ENCODE results near the gene GLI3. TPM values are rescaled to one million over a fixed set of nuclear protein-coding genes. Genes with fewer than 3 reads are reported as not detected.
A peak's percentile ranks its signal among the peaks of the same experiment; 100 is the strongest.

Gene GLI3
- total and polyA plus RNA-seq, 2 of the 8 experiments (the other 6 are each of a cell fraction or from before 2014, with no cell fraction given) = 8.0 to 31.1 TPM

DNA sequence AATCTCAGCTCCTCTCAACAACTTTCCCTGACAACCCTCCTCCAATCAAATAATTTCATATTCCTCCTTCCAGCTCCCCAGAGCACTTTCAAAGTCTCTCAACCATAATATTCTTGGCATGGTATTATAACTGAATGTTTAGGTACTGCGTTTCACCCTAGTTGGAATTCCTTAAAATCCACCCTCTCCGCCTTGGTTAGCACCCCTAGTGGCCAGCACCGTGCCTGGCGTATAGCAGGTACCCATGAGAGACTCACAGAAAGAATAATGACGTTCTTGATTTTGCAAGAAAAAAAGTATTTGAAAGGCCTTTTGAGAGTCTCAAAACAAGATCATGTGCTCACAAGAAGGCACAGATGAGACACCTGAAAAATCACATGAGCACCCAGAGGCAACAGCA is 50.9 kb downstream of the GLI3 start:
- no peak overlapping the region for H4K5ac ChIP-seq (ENCODE audit: insufficient read length, low read depth, low read length)
- no peak overlapping the region for H3K23ac ChIP-seq (ENCODE audit: insufficient read length)
- ChIA-PET POLR2A (ENCODE audit: partially characterized antibody) (interaction anchor here (1.0 to 1.6 kb wide), 2 partner anchors 36 to 42 kb away, joined by 3 to 4 read pairs; no protein-coding TSS in a partner anchor), CTCF (ENCODE audit: partially characterized antibody) (interaction anchor here (0.8 to 3.6 kb wide), 36 partner anchors 9 to 456 kb away, joined by 3 to 50 read pairs (median 4); no protein-coding TSS in a partner anchor)
- H4K8ac ChIP-seq (ENCODE audit: extremely low read depth, insufficient read depth, low read length) = no peak overlapping the region
- H3K14ac ChIP-seq (ENCODE audit: insufficient read length) = no peak overlapping the region
- no peaks in the 10 kb centered on the region for H3K27me3 ChIP-seq (replicated peaks in 1 of 4; ENCODE audit: control insufficient read depth in 3 of 4, extremely low read depth in 1 of 4, insufficient read depth in 3 of 4, low read length in 3 of 4)
- no peak overlapping the region for H3K27ac ChIP-seq (ENCODE audit: low read depth, low read length)
- H2BK12ac ChIP-seq (ENCODE audit: low read depth, low read length) = no peak overlapping the region
- FAIRE-seq = peak; percentile 72
- peaks cover 0 to 39% of the 10 kb centered on the region in 2 experiments; a peak in 2 of 4 replicates for H3K79me2 ChIP-seq (ENCODE audit: control insufficient read depth in 1 of 2, insufficient read depth in 2 of 2, low read length in 2 of 2)
- peaks cover 2% of the 10 kb centered on the region in 2 experiments for H4K20me1 ChIP-seq (replicated peaks in 1 of 2; ENCODE audit: control insufficient read depth in 1 of 2, insufficient read depth in 2 of 2, low read length in 2 of 2)
- H2BK5ac ChIP-seq (ENCODE audit: low read depth, low read length) = no peak overlapping the region
- no peak overlapping the region for H2AFZ ChIP-seq (ENCODE audit: low read length)
- H3K4me3 ChIP-seq (ENCODE audit: extremely low read depth in 1 of 4, insufficient read depth in 2 of 4, low read depth in 3 of 4, low read length in 4 of 4) = no peak overlapping the region
- no peaks in the 10 kb centered on the region for H3K79me1 ChIP-seq (ENCODE audit: low read depth, low read length)
- DNase-seq (ENCODE audit: low read depth in 1 of 2, low spot score in 2 of 2) = peak; percentile 13 to 69
- H2AK5ac ChIP-seq (ENCODE audit: low read depth, low read length) = no peak overlapping the region
- H3K18ac ChIP-seq (ENCODE audit: extremely low read depth, low read length) = no peak overlapping the region
- no peak overlapping the region for H2BK120ac ChIP-seq (replicated peaks; ENCODE audit: low read depth, low read length)
- H3K9ac ChIP-seq (replicated peaks in 1 of 4; ENCODE audit: extremely low read depth in 1 of 4, low read depth in 3 of 4, low read length in 3 of 4) = no peak overlapping the region
- H3K9me3 ChIP-seq (ENCODE audit: insufficient read depth in 2 of 2, low read depth in 1 of 2, low read length in 1 of 2) = no peaks in the 10 kb centered on the region
- H2BK20ac ChIP-seq (ENCODE audit: low read length) = no peak overlapping the region
- no peak overlapping the region for H3K4ac ChIP-seq (replicated peaks; ENCODE audit: insufficient read length, low read depth, low read length)
- no peak overlapping the region for H4K91ac ChIP-seq (replicated peaks; ENCODE audit: insufficient read length, low read length)
- TF ChIP-seq NRF1 (IDR thresholded peaks at IDR 0.05; ENCODE audit: low read depth, low read length) (no peak), RNF2 (IDR thresholded peaks at IDR 0.05; ENCODE audit: borderline replicate concordance, low read depth, low read length, missing control alignments, poor library complexity, severe bottlenecking) (no peak), RAD21 (IDR thresholded peaks at IDR 0.05 in 1 of 2, conservative IDR thresholded peaks at IDR 0.05 in 1 of 2; ENCODE audit: low read depth in 2 of 2, low read length in 2 of 2) (peak; percentile 49 to 63), BRCA1 (IDR thresholded peaks at IDR 0.05; ENCODE audit: low read depth, low read length) (no peak), RFX5 (IDR thresholded peaks at IDR 0.05; ENCODE audit: borderline replicate concordance, low read depth, low read length) (no peak), SAP30 (IDR thresholded peaks at IDR 0.05; ENCODE audit: insufficient read depth, insufficient replicate concordance, low read length) (no peak)
- TF ChIP-seq, protein P1, sequence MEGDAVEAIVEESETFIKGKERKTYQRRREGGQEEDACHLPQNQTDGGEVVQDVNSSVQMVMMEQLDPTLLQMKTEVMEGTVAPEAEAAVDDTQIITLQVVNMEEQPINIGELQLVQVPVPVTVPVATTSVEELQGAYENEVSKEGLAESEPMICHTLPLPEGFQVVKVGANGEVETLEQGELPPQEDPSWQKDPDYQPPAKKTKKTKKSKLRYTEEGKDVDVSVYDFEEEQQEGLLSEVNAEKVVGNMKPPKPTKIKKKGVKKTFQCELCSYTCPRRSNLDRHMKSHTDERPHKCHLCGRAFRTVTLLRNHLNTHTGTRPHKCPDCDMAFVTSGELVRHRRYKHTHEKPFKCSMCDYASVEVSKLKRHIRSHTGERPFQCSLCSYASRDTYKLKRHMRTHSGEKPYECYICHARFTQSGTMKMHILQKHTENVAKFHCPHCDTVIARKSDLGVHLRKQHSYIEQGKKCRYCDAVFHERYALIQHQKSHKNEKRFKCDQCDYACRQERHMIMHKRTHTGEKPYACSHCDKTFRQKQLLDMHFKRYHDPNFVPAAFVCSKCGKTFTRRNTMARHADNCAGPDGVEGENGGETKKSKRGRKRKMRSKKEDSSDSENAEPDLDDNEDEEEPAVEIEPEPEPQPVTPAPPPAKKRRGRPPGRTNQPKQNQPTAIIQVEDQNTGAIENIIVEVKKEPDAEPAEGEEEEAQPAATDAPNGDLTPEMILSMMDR (IDR thresholded peaks at IDR 0.05; ENCODE audit: control extremely low read depth in 1 of 3, insufficient read depth in 1 of 3, low read depth in 1 of 3, low read length in 3 of 3) = peak; percentile 68 to 80 (median 80)
- H2BK15ac ChIP-seq (ENCODE audit: low read length) = no peak overlapping the region
- no peaks in the 10 kb centered on the region; a peak in 1 of 8 replicates for H3K36me3 ChIP-seq (ENCODE audit: control insufficient read depth in 2 of 4, insufficient read depth in 4 of 4, low read length in 3 of 4)
- peaks cover 0 to 3% (median 0%) of the 10 kb centered on the region in 4 experiments; a peak in 1 of 7 replicates for H3K4me1 ChIP-seq (replicated peaks in 1 of 4; ENCODE audit: control insufficient read depth in 3 of 4, insufficient read depth in 4 of 4, low read length in 3 of 4)
- no peaks in the 10 kb centered on the region for H3K23me2 ChIP-seq (ENCODE audit: low read depth, low read length)
- H3K56ac ChIP-seq (replicated peaks; ENCODE audit: insufficient read length, low read depth, low read length) = no peak overlapping the region
- no peak overlapping the region for H3K4me2 ChIP-seq (ENCODE audit: insufficient read depth in 1 of 2, low read depth in 2 of 2, low read length in 2 of 2)
- 42% methylated on average over 5 of the region's 5 CpGs; no CpG with 5 or more reads in 1 of the 2 experiments for WGBS, 2 experiments (ENCODE audit: extremely low coverage in 1 of 2, insufficient coverage in 1 of 2, insufficient read length in 1 of 2, insufficient replicate concordance in 2 of 2, low coverage in 1 of 2, low lambda C conversion rate in 2 of 2, missing lambda C conversion rate in 1 of 2)
